GM12878 (cell line): ENCODE measurements around the gene LRTM2. TPM values are rescaled to one million over a fixed set of nuclear protein-coding genes. Genes with fewer than 3 reads are reported as not detected.

Experiments used
- ATAC-seq: fragments of 200-7000 bp; cut with Tn5 transposase; 3 replicates; pipeline ENCODE4 v1.9.1; 2020; ENCODE audit warnings: mild to moderate bottlenecking, moderate library complexity
- BruUV-seq: library from RNA; stranded (reverse); fragments of 400-500 nt; replicated peaks from 2 replicates; lab custom pipeline; 2021; lab: Mats Ljungman, UMichigan
- CTCF ChIA-PET: fragments of 300-600 bp; sonication (Branson Sonifier 250); formaldehyde crosslinking; extraction: SDS; loops from one replicate; lab custom pipeline; 2021; ENCODE audit warnings: inconsistent platforms; lab: Yijun Ruan, JAX
- POLR2A ChIA-PET: fragments of 350-600 bp; formaldehyde crosslinking; extraction: SDS; loops from one replicate; lab custom pipeline; 2021; ENCODE audit warnings: inconsistent platforms; lab: Charles Lee
- RAD21 ChIA-PET: fragments of 300-600 bp; sonication (Branson Sonifier 250); formaldehyde crosslinking; loops from one replicate; lab custom pipeline; 2023; ENCODE audit warnings: antibody characterized with exemption; ENCODE audit not compliant: unreplicated experiment; lab: Charles Lee
- SMC1A ChIA-PET: fragments of 300-600 bp; sonication (Branson Sonifier 250); formaldehyde crosslinking; loops from one replicate; lab custom pipeline; 2023; ENCODE audit not compliant: unreplicated experiment, uncharacterized antibody; lab: Charles Lee
- DNase-seq: peaks from one replicate; pipeline ENCODE4 v3.0.0-alpha.2; 2011; ENCODE audit warnings: low read depth, low spot score
- FAIRE-seq: peaks from 3 replicates; lab custom pipeline; 2011; peaks lifted over from hg19 to GRCh38; lab: Jason Lieb, UNC
- H2AFZ ChIP-seq: 2 replicates; pipeline ENCODE4 v1.6.0; 2011; ENCODE audit warnings: low read depth, low read length, control low read depth; ENCODE audit not compliant: control insufficient read depth
- H3K27ac ChIP-seq: 2 replicates; pipeline ENCODE4 v1.5.1; 2011; ENCODE audit warnings: control low read depth; ENCODE audit not compliant: control insufficient read depth, insufficient read depth
- H3K27me3 ChIP-seq, 2 experiments: replicated peaks in 1 of 2; 2 replicates each; pipeline versions ENCODE4 v1.6.0 to v1.6.1; 2011; ENCODE audit warnings: low read length in 1 of 2; ENCODE audit not compliant: control insufficient read depth in 2 of 2, insufficient read depth in 2 of 2
- H3K36me3 ChIP-seq, 2 experiments: 2 replicates each; pipeline ENCODE4 v1.5.1; 2011; ENCODE audit warnings: low read length in 1 of 2; ENCODE audit not compliant: control insufficient read depth in 2 of 2, insufficient read depth in 2 of 2
- H3K4me1 ChIP-seq: 2 replicates; pipeline ENCODE4 v1.6.1; 2011; ENCODE audit warnings: mild to moderate bottlenecking, low read length, moderate library complexity, mixed read lengths; ENCODE audit not compliant: control insufficient read depth, insufficient read depth
- H3K4me2 ChIP-seq: 2 replicates; pipeline ENCODE4 v1.6.0; 2011; ENCODE audit warnings: control low read depth; ENCODE audit not compliant: control insufficient read depth, insufficient read depth
- H3K4me3 ChIP-seq: fragments of 200-600 bp; sonication (generic); 2 replicates; pipeline ENCODE4 v1.5.1; 2016
- H3K79me2 ChIP-seq: 2 replicates; pipeline ENCODE4 v1.6.0; 2011; ENCODE audit warnings: low read length; ENCODE audit not compliant: control insufficient read depth, insufficient read depth
- H3K9ac ChIP-seq: 2 replicates; pipeline ENCODE4 v1.8.0; 2011; ENCODE audit warnings: low read length, control low read depth, mixed read lengths; ENCODE audit not compliant: control insufficient read depth, insufficient read depth
- H3K9me3 ChIP-seq: replicated peaks from 3 replicates; pipeline ENCODE4 v1.5.1; 2011; ENCODE audit warnings: mild to moderate bottlenecking, low read length; ENCODE audit not compliant: control insufficient read depth, insufficient read depth
- H4K20me1 ChIP-seq: 2 replicates; pipeline ENCODE4 v1.6.0; 2011; ENCODE audit not compliant: control insufficient read depth, insufficient read depth
- ASH2L ChIP-seq: fragments of 300-600, 200-600 bp; sonication (generic); IDR thresholded peaks from 2 replicates; pipeline ENCODE4 v1.6.1; 2017; ENCODE audit warnings: low read depth, mild to moderate bottlenecking, borderline replicate concordance
- BACH1 ChIP-seq: fragments of 450-650 bp; IDR thresholded peaks from 2 replicates; pipeline ENCODE4 v1.6.1; 2017; ENCODE audit warnings: mild to moderate bottlenecking, borderline replicate concordance
- EP300 ChIP-seq, 2 experiments: fragments of 150-350 bp in 1 of 2; IDR thresholded peaks; 2 replicates each; pipeline ENCODE4 v1.6.1; 2011 to 2012; ENCODE audit warnings: low read depth in 2 of 2, low read length in 2 of 2, borderline replicate concordance in 1 of 2, improper control_type of control experiment in 1 of 2, inconsistent platforms in 1 of 2; ENCODE audit not compliant: control insufficient read depth in 1 of 2
- LARP7 ChIP-seq: fragments of 450-650 bp; IDR thresholded peaks from 2 replicates; pipeline ENCODE4 v1.6.1; 2017; ENCODE audit warnings: mild to moderate bottlenecking
- MYB ChIP-seq: fragments of 150-350 bp; IDR thresholded peaks from 2 replicates; pipeline ENCODE4 v1.6.1; 2014; ENCODE audit warnings: mild to moderate bottlenecking, low read depth, low read length, borderline replicate concordance
- MYC ChIP-seq: IDR thresholded peaks from 2 replicates; pipeline ENCODE4 v1.6.1; 2011; ENCODE audit warnings: mild to moderate bottlenecking, low read length, moderate library complexity, inconsistent platforms; ENCODE audit not compliant: insufficient read depth, insufficient replicate concordance, insufficient read length, severe bottlenecking
- NFYA ChIP-seq: IDR thresholded peaks from 2 replicates; pipeline ENCODE4 v1.6.1; 2011; ENCODE audit warnings: low read depth, mild to moderate bottlenecking, low read length, improper control_type of control experiment, borderline replicate concordance
- NR2F1 ChIP-seq: fragments of 450-650 bp; conservative IDR thresholded peaks from 2 replicates; pipeline ENCODE4 v1.6.1; 2017; ENCODE audit warnings: mild to moderate bottlenecking
- POU2F2 ChIP-seq: IDR thresholded peaks from 3 replicates; pipeline ENCODE4 v1.6.1; 2011; ENCODE audit warnings: low read depth, mild to moderate bottlenecking, low read length, borderline replicate concordance
- RBBP5 ChIP-seq: fragments of 200-600 bp; sonication (generic); conservative IDR thresholded peaks from 2 replicates; pipeline ENCODE4 v1.6.1; 2016
- SP1 ChIP-seq: IDR thresholded peaks from one replicate; pipeline ENCODE4 v1.6.1; 2011; ENCODE audit warnings: low read depth, low read length
- STAT1 ChIP-seq: fragments of 450-650 bp; conservative IDR thresholded peaks from 2 replicates; pipeline ENCODE4 v1.6.1; 2014; ENCODE audit warnings: antibody characterized with exemption, mild to moderate bottlenecking
- WGBS: methylation state at CpG from one replicate; pipeline ENCODE4 v1.1.6; 2016; ENCODE audit warnings: low lambda C conversion rate; ENCODE audit not compliant: insufficient replicate concordance, insufficient coverage; ENCODE audit errors: missing lambda C conversion rate; 5-methylcytosine and 5-hydroxymethylcytosine counted together
- in situ Hi-C: fragments of 300-500 bp; cut with MboI; formaldehyde crosslinking; loops from 9 replicates; pipeline ENCODE4 v1.14.3; 2018; ENCODE audit warnings: mixed read lengths
- intact Hi-C: fragments of 100-400 bp; cut with micrococcal nuclease; formaldehyde crosslinking; loops from one replicate; pipeline ENCODE4 v1.14.2; 2022; ENCODE audit not compliant: unreplicated experiment
- polyA plus RNA-seq, 11 experiments: library from polyadenylated mRNA; depleted of rRNA in 4 of 11; unstranded in 6 of 11; stranded (reverse) in 5 of 11; fragments of >200 nt; fragmentation: Nextera tagmentation in 4 of 11; fragmentation: Illumina TruSeq in 1 of 11; extraction: Ambion mirVana in 4 of 11; extraction: Trizol in 1 of 11; gene quantifications; 1 replicate in 1 of 11; 2 replicates in 10 of 11; pipeline versions ENCODE4 v1.2.1 to v1.2.3, GENCODE V29; 2011 to 2016; ENCODE audit warnings: inconsistent platforms in 2 of 11, missing spikeins in 2 of 11, low read depth in 1 of 11
- total RNA-seq, 4 experiments: library from RNA; depleted of rRNA in 3 of 4; stranded (reverse); fragments of >200 nt in 3 of 4; fragmentation: Illumina TruSeq in 1 of 4; extraction: Trizol in 1 of 4; gene quantifications; 2 replicates each; pipeline versions ENCODE4 v1.2.1 to v1.2.3, GENCODE V29; 2013 to 2021
- TF ChIP-seq, protein P1 (sequence below): IDR thresholded peaks from 2 replicates; pipeline ENCODE4 v1.6.1; 2012; ENCODE audit warnings: improper control_type of control experiment, low read depth, low read length; ENCODE audit not compliant: insufficient replicate concordance
- TF ChIP-seq, protein P2 (sequence below): fragments of 450-650 bp; IDR thresholded peaks from 2 replicates; pipeline ENCODE4 v1.6.1; 2017; ENCODE audit warnings: mild to moderate bottlenecking, moderate library complexity

Gene LRTM2
- total and polyA plus RNA-seq, 10 of the 15 experiments (the other 5 are each of a cell fraction or from before 2014, with no cell fraction given): 0.05 TPM; not detected in 9

GRCh38 chr12:1845427-1845826 is 25.1 kb downstream of the LRTM2 start:
- no peak overlapping the region for H3K4me3 ChIP-seq
- H3K4me2 ChIP-seq: no peak overlapping the region
- no peak overlapping the region for H3K9ac ChIP-seq
- no peak for ATAC-seq
- POLR2A ChIA-PET: no interaction called here
- H3K36me3 ChIP-seq: no peaks in the 10 kb centered on the region
- in situ Hi-C loops: no loop called here
- SMC1A ChIA-PET: no interaction called here
- H3K27ac ChIP-seq: no peak overlapping the region
- peaks cover 3 to 7% of the 10 kb centered on the region in 2 experiments for H3K27me3 ChIP-seq
- no peaks in the 10 kb centered on the region for H3K4me1 ChIP-seq
- CTCF ChIA-PET: no interaction called here
- H3K79me2 ChIP-seq: no peaks in the 10 kb centered on the region
- WGBS: 38% methylated on average over 12 of the region's 14 CpGs
- FAIRE-seq: no peak
- no peak for DNase-seq
- no peaks in the 10 kb centered on the region for H4K20me1 ChIP-seq
- H3K9me3 ChIP-seq: no peaks in the 10 kb centered on the region
- intact Hi-C loops: no loop called here
- RAD21 ChIA-PET: no interaction called here
- BruUV-seq: no TSS peak
- H2AFZ ChIP-seq: no peak overlapping the region
- no peak for TF ChIP-seq MYB
- no peak for TF ChIP-seq ASH2L
- no peak for TF ChIP-seq NFYA
- TF ChIP-seq, protein P1, sequence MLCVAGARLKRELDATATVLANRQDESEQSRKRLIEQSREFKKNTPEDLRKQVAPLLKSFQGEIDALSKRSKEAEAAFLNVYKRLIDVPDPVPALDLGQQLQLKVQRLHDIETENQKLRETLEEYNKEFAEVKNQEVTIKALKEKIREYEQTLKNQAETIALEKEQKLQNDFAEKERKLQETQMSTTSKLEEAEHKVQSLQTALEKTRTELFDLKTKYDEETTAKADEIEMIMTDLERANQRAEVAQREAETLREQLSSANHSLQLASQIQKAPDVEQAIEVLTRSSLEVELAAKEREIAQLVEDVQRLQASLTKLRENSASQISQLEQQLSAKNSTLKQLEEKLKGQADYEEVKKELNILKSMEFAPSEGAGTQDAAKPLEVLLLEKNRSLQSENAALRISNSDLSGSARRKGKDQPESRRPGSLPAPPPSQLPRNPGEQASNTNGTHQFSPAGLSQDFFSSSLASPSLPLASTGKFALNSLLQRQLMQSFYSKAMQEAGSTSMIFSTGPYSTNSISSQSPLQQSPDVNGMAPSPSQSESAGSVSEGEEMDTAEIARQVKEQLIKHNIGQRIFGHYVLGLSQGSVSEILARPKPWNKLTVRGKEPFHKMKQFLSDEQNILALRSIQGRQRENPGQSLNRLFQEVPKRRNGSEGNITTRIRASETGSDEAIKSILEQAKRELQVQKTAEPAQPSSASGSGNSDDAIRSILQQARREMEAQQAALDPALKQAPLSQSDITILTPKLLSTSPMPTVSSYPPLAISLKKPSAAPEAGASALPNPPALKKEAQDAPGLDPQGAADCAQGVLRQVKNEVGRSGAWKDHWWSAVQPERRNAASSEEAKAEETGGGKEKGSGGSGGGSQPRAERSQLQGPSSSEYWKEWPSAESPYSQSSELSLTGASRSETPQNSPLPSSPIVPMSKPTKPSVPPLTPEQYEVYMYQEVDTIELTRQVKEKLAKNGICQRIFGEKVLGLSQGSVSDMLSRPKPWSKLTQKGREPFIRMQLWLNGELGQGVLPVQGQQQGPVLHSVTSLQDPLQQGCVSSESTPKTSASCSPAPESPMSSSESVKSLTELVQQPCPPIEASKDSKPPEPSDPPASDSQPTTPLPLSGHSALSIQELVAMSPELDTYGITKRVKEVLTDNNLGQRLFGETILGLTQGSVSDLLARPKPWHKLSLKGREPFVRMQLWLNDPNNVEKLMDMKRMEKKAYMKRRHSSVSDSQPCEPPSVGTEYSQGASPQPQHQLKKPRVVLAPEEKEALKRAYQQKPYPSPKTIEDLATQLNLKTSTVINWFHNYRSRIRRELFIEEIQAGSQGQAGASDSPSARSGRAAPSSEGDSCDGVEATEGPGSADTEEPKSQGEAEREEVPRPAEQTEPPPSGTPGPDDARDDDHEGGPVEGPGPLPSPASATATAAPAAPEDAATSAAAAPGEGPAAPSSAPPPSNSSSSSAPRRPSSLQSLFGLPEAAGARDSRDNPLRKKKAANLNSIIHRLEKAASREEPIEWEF: no peak
- no peak for TF ChIP-seq NR2F1
- TF ChIP-seq BACH1: no peak
- no peak for TF ChIP-seq SP1
- no peak for TF ChIP-seq MYC
- no peak for TF ChIP-seq RBBP5
- TF ChIP-seq, protein P2, sequence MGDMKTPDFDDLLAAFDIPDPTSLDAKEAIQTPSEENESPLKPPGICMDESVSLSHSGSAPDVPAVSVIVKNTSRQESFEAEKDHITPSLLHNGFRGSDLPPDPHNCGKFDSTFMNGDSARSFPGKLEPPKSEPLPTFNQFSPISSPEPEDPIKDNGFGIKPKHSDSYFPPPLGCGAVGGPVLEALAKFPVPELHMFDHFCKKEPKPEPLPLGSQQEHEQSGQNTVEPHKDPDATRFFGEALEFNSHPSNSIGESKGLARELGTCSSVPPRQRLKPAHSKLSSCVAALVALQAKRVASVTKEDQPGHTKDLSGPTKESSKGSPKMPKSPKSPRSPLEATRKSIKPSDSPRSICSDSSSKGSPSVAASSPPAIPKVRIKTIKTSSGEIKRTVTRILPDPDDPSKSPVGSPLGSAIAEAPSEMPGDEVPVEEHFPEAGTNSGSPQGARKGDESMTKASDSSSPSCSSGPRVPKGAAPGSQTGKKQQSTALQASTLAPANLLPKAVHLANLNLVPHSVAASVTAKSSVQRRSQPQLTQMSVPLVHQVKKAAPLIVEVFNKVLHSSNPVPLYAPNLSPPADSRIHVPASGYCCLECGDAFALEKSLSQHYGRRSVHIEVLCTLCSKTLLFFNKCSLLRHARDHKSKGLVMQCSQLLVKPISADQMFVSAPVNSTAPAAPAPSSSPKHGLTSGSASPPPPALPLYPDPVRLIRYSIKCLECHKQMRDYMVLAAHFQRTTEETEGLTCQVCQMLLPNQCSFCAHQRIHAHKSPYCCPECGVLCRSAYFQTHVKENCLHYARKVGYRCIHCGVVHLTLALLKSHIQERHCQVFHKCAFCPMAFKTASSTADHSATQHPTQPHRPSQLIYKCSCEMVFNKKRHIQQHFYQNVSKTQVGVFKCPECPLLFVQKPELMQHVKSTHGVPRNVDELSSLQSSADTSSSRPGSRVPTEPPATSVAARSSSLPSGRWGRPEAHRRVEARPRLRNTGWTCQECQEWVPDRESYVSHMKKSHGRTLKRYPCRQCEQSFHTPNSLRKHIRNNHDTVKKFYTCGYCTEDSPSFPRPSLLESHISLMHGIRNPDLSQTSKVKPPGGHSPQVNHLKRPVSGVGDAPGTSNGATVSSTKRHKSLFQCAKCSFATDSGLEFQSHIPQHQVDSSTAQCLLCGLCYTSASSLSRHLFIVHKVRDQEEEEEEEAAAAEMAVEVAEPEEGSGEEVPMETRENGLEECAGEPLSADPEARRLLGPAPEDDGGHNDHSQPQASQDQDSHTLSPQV: no peak
- no peak for TF ChIP-seq STAT1
- no peak for TF ChIP-seq EP300 (IDR thresholded peaks at IDR 0.05; ENCODE audit: borderline replicate concordance in 1 of 2, control insufficient read depth in 1 of 2, low read depth in 2 of 2, low read length in 2 of 2)
- TF ChIP-seq LARP7: no peak
- TF ChIP-seq POU2F2: no peak
